CD14-positive monocyte (primary cell): ENCODE measurements around the gene FHIT. TPM values are rescaled to one million over a fixed set of nuclear protein-coding genes. Genes with fewer than 3 reads are reported as not detected.

ENCODE experiments used
- DNase-seq, 3 donors: peaks; one replicate each; pipeline ENCODE4 v3.0.0-alpha.2; 2011 to 2022
- H2AFZ ChIP-seq: 2 replicates; pipeline ENCODE4 v1.6.0; 2012; ENCODE audit warnings: mild to moderate bottlenecking, low read depth, low read length, inconsistent platforms; ENCODE audit not compliant: insufficient read depth, poor library complexity, severe bottlenecking
- H3K27ac ChIP-seq, 2 donors: 1 replicate in 1 of 2; 2 replicates in 1 of 2; pipeline ENCODE4 v1.5.1; 2012 to 2013; ENCODE audit warnings: low read length in 2 of 2, control low read depth in 1 of 2, inconsistent platforms in 1 of 2, low read depth in 1 of 2, mild to moderate bottlenecking in 1 of 2
- H3K27me3 ChIP-seq, 2 donors: one replicate each; pipeline versions ENCODE4 v1.6.0 to v1.6.1; 2011 to 2013; ENCODE audit warnings: low read length in 2 of 2; ENCODE audit not compliant: control insufficient read depth in 2 of 2, insufficient read depth in 2 of 2
- H3K36me3 ChIP-seq, 2 donors: replicated peaks in 1 of 2; 1 replicate in 1 of 2; 2 replicates in 1 of 2; pipeline versions ENCODE4 v1.5.1 to v1.6.1; 2012 to 2013; ENCODE audit warnings: low read length in 2 of 2, control low read depth in 1 of 2, inconsistent platforms in 1 of 2, mild to moderate bottlenecking in 1 of 2; ENCODE audit not compliant: insufficient read depth in 2 of 2, control insufficient read depth in 1 of 2
- H3K4me1 ChIP-seq, 2 donors: 1 replicate in 1 of 2; 2 replicates in 1 of 2; pipeline versions ENCODE4 v1.5.1 to v1.6.1; 2012 to 2013; ENCODE audit warnings: low read length in 2 of 2, control low read depth in 1 of 2, inconsistent platforms in 1 of 2, mild to moderate bottlenecking in 1 of 2, moderate library complexity in 1 of 2; ENCODE audit not compliant: insufficient read depth in 2 of 2, control insufficient read depth in 1 of 2
- H3K4me2 ChIP-seq: replicated peaks from 2 replicates; pipeline ENCODE3; 2012; ENCODE audit warnings: low read length, moderate library complexity, mild to moderate bottlenecking; ENCODE audit not compliant: poor library complexity, severe bottlenecking; ENCODE audit errors: extremely low read depth
- H3K4me3 ChIP-seq, 3 experiments: fragments of 200-600 bp in 1 of 3; sonication (generic) in 1 of 3; replicated peaks in 1 of 3; 1 replicate in 2 of 3; 2 replicates in 1 of 3; pipeline ENCODE4 v1.5.1; 2011 to 2013; ENCODE audit warnings: low read length in 3 of 3, mild to moderate bottlenecking in 3 of 3, control low read depth in 2 of 3, low read depth in 2 of 3, inconsistent platforms in 1 of 3, moderate library complexity in 1 of 3
- H3K79me2 ChIP-seq: 2 replicates; pipeline ENCODE4 v1.6.0; 2012; ENCODE audit warnings: mild to moderate bottlenecking, control low read depth, inconsistent platforms, low read length, moderate library complexity; ENCODE audit not compliant: insufficient read depth
- H3K9ac ChIP-seq: 2 replicates; pipeline ENCODE4 v1.6.0; 2017; ENCODE audit warnings: low read length, mild to moderate bottlenecking; ENCODE audit not compliant: insufficient read depth, poor library complexity, severe bottlenecking
- H3K9me3 ChIP-seq, 2 donors: replicated peaks in 1 of 2; 1 replicate in 1 of 2; 2 replicates in 1 of 2; pipeline versions ENCODE4 v1.5.1 to v1.6.1; 2012 to 2013; ENCODE audit warnings: low read length in 2 of 2, control low read depth in 1 of 2; ENCODE audit not compliant: control insufficient read depth in 1 of 2, insufficient read depth in 1 of 2
- H4K20me1 ChIP-seq: 2 replicates; pipeline ENCODE4 v1.6.0; 2012; ENCODE audit warnings: mild to moderate bottlenecking, low read length, control low read depth, moderate library complexity; ENCODE audit not compliant: insufficient read depth
- H3K27ac Mint-ChIP-seq, 7 donors: one replicate each; pipeline ENCODE4 v1.8.0; 2020; ENCODE audit warnings: mild to moderate bottlenecking in 7 of 7, mixed read lengths in 7 of 7, moderate library complexity in 6 of 7, inconsistent platforms in 2 of 7
- H3K27me3 Mint-ChIP-seq, 3 donors: one replicate each; pipeline ENCODE4 v1.8.0; 2021 to 2022; ENCODE audit warnings: low read depth in 3 of 3, mild to moderate bottlenecking in 3 of 3, mixed read lengths in 3 of 3, moderate library complexity in 3 of 3, inconsistent platforms in 1 of 3
- H3K36me3 Mint-ChIP-seq, 2 donors: one replicate each; pipeline ENCODE4 v1.8.0; 2020; ENCODE audit warnings: mixed read lengths in 2 of 2, inconsistent platforms in 1 of 2, mild to moderate bottlenecking in 1 of 2
- H3K4me1 Mint-ChIP-seq: one replicate; pipeline ENCODE4 v1.8.0; 2020; ENCODE audit warnings: mild to moderate bottlenecking, mixed read lengths
- H3K4me3 Mint-ChIP-seq, 2 donors: one replicate each; pipeline ENCODE4 v1.8.0; 2020; ENCODE audit warnings: mild to moderate bottlenecking in 2 of 2, mixed read lengths in 2 of 2, moderate library complexity in 1 of 2
- H3K9me3 Mint-ChIP-seq, 7 donors: one replicate each; pipeline ENCODE4 v1.8.0; 2020 to 2022; ENCODE audit warnings: mixed read lengths in 7 of 7, mild to moderate bottlenecking in 6 of 7, moderate library complexity in 6 of 7, inconsistent platforms in 2 of 7
- CTCF ChIP-seq: fragments of 200-600 bp; IDR thresholded peaks from one replicate; pipeline ENCODE4 v1.8.0; 2022; ENCODE audit warnings: antibody characterized with exemption, mild to moderate bottlenecking
- WGBS: methylation state at CpG from one replicate; pipeline ENCODE4 v1.1.5; 2013; ENCODE audit warnings: missing lambda C conversion rate; ENCODE audit not compliant: insufficient coverage; 5-methylcytosine and 5-hydroxymethylcytosine counted together
- intact Hi-C, 2 donors: fragments of 100-400 bp; cut with micrococcal nuclease; formaldehyde crosslinking; loops; one replicate each; pipeline versions ENCODE4 v1.15.0 to v1.15.1; 2023
- polyA plus RNA-seq, 3 donors: library from polyadenylated mRNA; depleted of rRNA in 1 of 3; unstranded in 2 of 3; stranded (reverse) in 1 of 3; fragments of 300-500 nt in 2 of 3; fragments of >200 nt in 1 of 3; fragmentation: Illumina TruSeq in 2 of 3; gene quantifications; 1 replicate in 2 of 3; 2 replicates in 1 of 3; pipeline ENCODE4 v1.2.3, GENCODE V29; 2012 to 2021

Gene FHIT
- polyA plus RNA-seq, 3 donors: 1.7 to 3.4 (median 3.2) TPM

- Mint-ChIP-seq H3K27me3 (no peaks in the 10 kb centered on the region), H3K9me3 (peaks cover 5 to 18% (median 15%) of the 10 kb centered on the region in 7 donors), H3K4me3 (no peak overlapping the region), H3K4me1 (peaks cover 26% of the 10 kb centered on the region), H3K27ac (peak overlapping the region in 3 of 7 donors; percentile 13 to 82 (median 76)), H3K36me3 (peaks cover 0 to 4% of the 10 kb centered on the region in 2 donors)
- H3K4me1 ChIP-seq: peaks cover 5 to 18% of the 10 kb centered on the region in 2 donors
- no peak overlapping the region for H3K9ac ChIP-seq
- H3K27me3 ChIP-seq: no peaks in the 10 kb centered on the region
- H2AFZ ChIP-seq: no peak overlapping the region
- peaks cover 11% of the 10 kb centered on the region in 2 donors for H3K9me3 ChIP-seq
- H3K4me3 ChIP-seq: no peak overlapping the region
- no peaks in the 10 kb centered on the region for H4K20me1 ChIP-seq
- H3K79me2 ChIP-seq: no peaks in the 10 kb centered on the region
- intact Hi-C loops: no loop called here
- no peaks in the 10 kb centered on the region for H3K36me3 ChIP-seq
- TF ChIP-seq CTCF: no peak
- DNase-seq: no peak
- H3K4me2 ChIP-seq: no peak overlapping the region
- H3K27ac ChIP-seq: no peak overlapping the region
- WGBS: 14% methylated on average over 1 of the region's 3 CpGs
Observed at GRCh38 chr3:60746695-60747416, 504.4 kb downstream of the FHIT start.

- H3K36me3 Mint-ChIP-seq: peaks cover 0 to 4% of the 10 kb centered on the region in 2 donors
Observed at GRCh38 chr3:60746043-60746638, 505.1 kb downstream of the FHIT start.

More at GRCh38 chr3:60746043-60746638, 505.1 kb downstream of the FHIT start:
- H3K4me1 ChIP-seq: peaks cover 5 to 18% of the 10 kb centered on the region in 2 donors
- Mint-ChIP-seq H3K9me3 (peaks cover 5 to 18% (median 13%) of the 10 kb centered on the region in 7 donors), H3K4me1 (peaks cover 26% of the 10 kb centered on the region), H3K4me3 (no peak overlapping the region), H3K27ac (no peak overlapping the region), H3K27me3 (no peaks in the 10 kb centered on the region)
- no peak for TF ChIP-seq CTCF
- no peak overlapping the region for H3K27ac ChIP-seq
- 100% methylated on average over 2 of the region's 8 CpGs for WGBS
- intact Hi-C loops: no loop called here
- no peak overlapping the region for H2AFZ ChIP-seq
- H3K9ac ChIP-seq: no peak overlapping the region
- no peak overlapping the region for H3K4me3 ChIP-seq
- no peaks in the 10 kb centered on the region for H4K20me1 ChIP-seq
- no peaks in the 10 kb centered on the region for H3K36me3 ChIP-seq
- peaks cover 11% of the 10 kb centered on the region in 2 donors for H3K9me3 ChIP-seq
- no peaks in the 10 kb centered on the region for H3K27me3 ChIP-seq
- no peaks in the 10 kb centered on the region for H3K79me2 ChIP-seq
- DNase-seq: no peak
- no peak overlapping the region for H3K4me2 ChIP-seq
